SHP77 treated with DMSO at 0.1 percent for 48 hours (cell line): ENCODE measurements around the gene ITGB4.
A peak's percentile ranks its signal among the peaks of the same experiment; 100 is the strongest.

Experiments
- DNase-seq: peaks from one replicate; lab custom pipeline; 2025; lab: John Stamatoyannopoulos, UW

Gene ITGB4

GRCh38 chr17:75731716-75732498 is 10.6 kb downstream of the ITGB4 start:
- no peak for DNase-seq

- DNase-seq, result no peak
Measured at GRCh38 chr17:75733471-75733870, 12.2 kb downstream of the ITGB4 start.

GRCh38 chr17:75734674-75735294 is 13.5 kb downstream of the ITGB4 start:
- DNase-seq, result no peak

GRCh38 chr17:75736173-75736835 is 15.0 kb downstream of the ITGB4 start:
- DNase-seq, result no peak

GRCh38 chr17:75737133-75737962 is 16.1 kb downstream of the ITGB4 start:
- DNase-seq, result no peak

- DNase-seq, result no peak
Measured at GRCh38 chr17:75738218-75738802, 17.1 kb downstream of the ITGB4 start.

GRCh38 chr17:75739174-75739573 is 17.9 kb downstream of the ITGB4 start:
- DNase-seq, result no peak

- no peak for DNase-seq
Measured at GRCh38 chr17:75739801-75740200, 18.5 kb downstream of the ITGB4 start.

- DNase-seq, result no peak
Measured at GRCh38 chr17:75740215-75740614, 19.0 kb downstream of the ITGB4 start.

GRCh38 chr17:75740631-75741077 is 19.4 kb downstream of the ITGB4 start:
- DNase-seq, result no peak

- DNase-seq, result no peak
Measured at GRCh38 chr17:75742337-75742736, 21.1 kb downstream of the ITGB4 start.

- no peak for DNase-seq
Measured at GRCh38 chr17:75743625-75744206, 22.5 kb downstream of the ITGB4 start.

GRCh38 chr17:75748706-75749105 is 27.4 kb downstream of the ITGB4 start:
- DNase-seq, result no peak

- peak; percentile 35 for DNase-seq
Measured at GRCh38 chr17:75749545-75750389, 28.5 kb downstream of the ITGB4 start.

GRCh38 chr17:75750661-75751423 is 29.6 kb downstream of the ITGB4 start:
- no peak for DNase-seq

GRCh38 chr17:75751676-75752404 is 30.6 kb downstream of the ITGB4 start:
- DNase-seq, result no peak

GRCh38 chr17:75752405-75752709 is 31.1 kb downstream of the ITGB4 start:
- no peak for DNase-seq

- no peak for DNase-seq
Measured at GRCh38 chr17:75752802-75753513, 31.7 kb downstream of the ITGB4 start.
